Glutamatergic neuron (in vitro differentiated cells): ENCODE measurements around the gene RNPS1. TPM values are rescaled to one million over a fixed set of nuclear protein-coding genes. Genes with fewer than 3 reads are reported as not detected.

ENCODE experiments used
- DNase-seq: peaks from one replicate; pipeline ENCODE4 v3.0.0; 2022
- H3K27ac Mint-ChIP-seq: one replicate; pipeline ENCODE4 v1.8.0; 2020; ENCODE audit warnings: mild to moderate bottlenecking, mixed read lengths, inconsistent platforms; ENCODE audit not compliant: unreplicated experiment
- H3K27me3 Mint-ChIP-seq: one replicate; pipeline ENCODE4 v1.8.0; 2020; ENCODE audit warnings: mild to moderate bottlenecking, moderate library complexity, mixed read lengths, inconsistent platforms; ENCODE audit not compliant: unreplicated experiment
- H3K36me3 Mint-ChIP-seq: one replicate; pipeline ENCODE4 v1.8.0; 2020; ENCODE audit warnings: mild to moderate bottlenecking, mixed read lengths, inconsistent platforms; ENCODE audit not compliant: unreplicated experiment
- H3K4me1 Mint-ChIP-seq: one replicate; pipeline ENCODE4 v1.8.0; 2020; ENCODE audit warnings: mild to moderate bottlenecking, low read depth, mixed read lengths, inconsistent platforms; ENCODE audit not compliant: unreplicated experiment
- H3K4me3 Mint-ChIP-seq: one replicate; pipeline ENCODE4 v1.8.0; 2020; ENCODE audit warnings: mild to moderate bottlenecking, mixed read lengths, inconsistent platforms; ENCODE audit not compliant: unreplicated experiment
- H3K9me3 Mint-ChIP-seq: one replicate; pipeline ENCODE4 v1.8.0; 2020; ENCODE audit warnings: mild to moderate bottlenecking, moderate library complexity, mixed read lengths, inconsistent platforms; ENCODE audit not compliant: unreplicated experiment
- CTCF ChIP-seq: fragments of 200-600 bp; sonication (generic); IDR thresholded peaks from one replicate; pipeline ENCODE4 v1.5.0; 2021; ENCODE audit not compliant: partially characterized antibody, unreplicated experiment
- total RNA-seq: library from RNA; stranded (reverse); fragmentation: NEBNext Ultra II Directional; extraction: Animal tissue kit (Norgen Biotek cat#: 25700); gene quantifications from one replicate; pipeline ENCODE4 v1.2.1, GENCODE V29; 2021; ENCODE audit not compliant: unreplicated experiment

The RNPS1 gene
- total RNA-seq, 1 donor from 2014 or later, result 220 TPM

- peak overlapping the region; percentile 30 for H3K4me3 Mint-ChIP-seq
- TF ChIP-seq CTCF, result no peak
Observed at GRCh38 chr16:2235695-2236336, 32.1 kb downstream of the RNPS1 start.

GRCh38 chr16:2235234-2235651 lies 32.7 kb downstream of the RNPS1 start:
- Mint-ChIP-seq H3K36me3 (no peaks in the 10 kb centered on the region), H3K4me3 (no peak overlapping the region)

More at GRCh38 chr16:2235695-2236336, 32.1 kb downstream of the RNPS1 start:
- Mint-ChIP-seq H3K4me1 (no peaks in the 10 kb centered on the region), H3K27ac (no peak overlapping the region), H3K9me3 (peaks cover 4% of the 10 kb centered on the region), H3K36me3 (no peaks in the 10 kb centered on the region), H3K27me3 (peaks cover 4% of the 10 kb centered on the region)
- DNase-seq, result no peak

GRCh38 chr16:2234813-2235170 lies 33.1 kb downstream of the RNPS1 start:
- Mint-ChIP-seq H3K27ac (no peak overlapping the region), H3K4me1 (no peaks in the 10 kb centered on the region), H3K9me3 (peaks cover 4% of the 10 kb centered on the region), H3K27me3 (peaks cover 7% of the 10 kb centered on the region), H3K36me3 (no peaks in the 10 kb centered on the region), H3K4me3 (no peak overlapping the region)
- no peak for TF ChIP-seq CTCF
- DNase-seq, result no peak

More at GRCh38 chr16:2235234-2235651, 32.7 kb downstream of the RNPS1 start:
- no peak for DNase-seq
- H3K27me3 Mint-ChIP-seq, result peaks cover 4% of the 10 kb centered on the region
- peaks cover 4% of the 10 kb centered on the region for H3K9me3 Mint-ChIP-seq
- no peaks in the 10 kb centered on the region for H3K4me1 Mint-ChIP-seq
- no peak for TF ChIP-seq CTCF
- H3K27ac Mint-ChIP-seq, result no peak overlapping the region

GRCh38 chr16:2233872-2234812 lies 33.8 kb downstream of the RNPS1 start:
- H3K9me3 Mint-ChIP-seq, result peaks cover 5% of the 10 kb centered on the region
- no peak overlapping the region for H3K4me3 Mint-ChIP-seq
- no peak for DNase-seq
- H3K4me1 Mint-ChIP-seq, result no peaks in the 10 kb centered on the region
- H3K27me3 Mint-ChIP-seq, result peaks cover 7% of the 10 kb centered on the region
- H3K36me3 Mint-ChIP-seq, result no peaks in the 10 kb centered on the region
- no peak for TF ChIP-seq CTCF
- no peak overlapping the region for H3K27ac Mint-ChIP-seq
